AG04449 (cell line): Measurements from ENCODE around the gene RGS6.
"Not testable (repeated sequence)": the region's sequence is repeated elsewhere in the genome, so short reads cannot be mapped to it uniquely, and the experiment has no call there.

Experiments
- CTCF ChIA-PET: fragments of 350-600 bp; formaldehyde crosslinking; extraction: SDS; loops from one replicate; lab custom pipeline; 2021; ENCODE audit warnings: antibody characterized with exemption; lab: Yijun Ruan, JAX
- POLR2A ChIA-PET: fragments of 400-600, 350-600 bp; formaldehyde crosslinking; extraction: SDS; loops from one replicate; lab custom pipeline; 2020; ENCODE audit warnings: antibody characterized with exemption, inconsistent platforms; lab: Yijun Ruan, JAX
- DNase-seq: peaks from one replicate; pipeline ENCODE4 v3.0.0-alpha.2; 2010; ENCODE audit warnings: low read depth, low spot score
- H3K4me3 ChIP-seq: 2 replicates; pipeline ENCODE4 v1.5.1; 2011; ENCODE audit warnings: low read depth, mild to moderate bottlenecking, control low read depth, low read length
- TF ChIP-seq, protein P1 (sequence below): IDR thresholded peaks from one replicate; pipeline ENCODE4 v1.5.1; 2011; ENCODE audit warnings: mild to moderate bottlenecking, moderate library complexity, low read length, control low read depth, inconsistent platforms; ENCODE audit not compliant: insufficient read depth; ENCODE audit errors: missing control alignments

RGS6 gene

DNA sequence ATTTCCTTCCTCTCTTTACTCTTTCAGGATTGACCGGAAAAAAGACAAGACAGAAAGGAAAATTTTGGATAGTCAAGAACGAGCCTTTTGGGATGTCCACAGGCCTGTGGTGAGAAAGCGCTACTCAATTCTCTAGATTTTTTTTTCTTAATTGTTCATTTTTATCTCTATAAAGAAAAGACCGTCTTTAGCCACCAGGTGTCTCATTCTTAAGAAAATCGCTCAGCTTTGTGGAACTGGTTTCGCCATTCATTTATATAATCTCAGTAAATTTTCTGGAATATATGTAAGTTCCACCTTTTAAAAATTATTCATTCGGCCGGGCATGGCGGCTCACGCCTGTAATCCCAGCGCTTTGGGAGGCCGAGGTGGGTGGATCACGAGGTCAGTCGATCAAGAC, 540.6 kb downstream of the RGS6 start:
- no peak overlapping the region for H3K4me3 ChIP-seq
- ChIA-PET CTCF (interaction anchor here (1.0 to 1.4 kb wide), 3 partner anchors 16 to 476 kb away, joined by 3 to 5 read pairs (median 3); no protein-coding TSS in a partner anchor), POLR2A (no interaction called here)
- TF ChIP-seq, protein P1, sequence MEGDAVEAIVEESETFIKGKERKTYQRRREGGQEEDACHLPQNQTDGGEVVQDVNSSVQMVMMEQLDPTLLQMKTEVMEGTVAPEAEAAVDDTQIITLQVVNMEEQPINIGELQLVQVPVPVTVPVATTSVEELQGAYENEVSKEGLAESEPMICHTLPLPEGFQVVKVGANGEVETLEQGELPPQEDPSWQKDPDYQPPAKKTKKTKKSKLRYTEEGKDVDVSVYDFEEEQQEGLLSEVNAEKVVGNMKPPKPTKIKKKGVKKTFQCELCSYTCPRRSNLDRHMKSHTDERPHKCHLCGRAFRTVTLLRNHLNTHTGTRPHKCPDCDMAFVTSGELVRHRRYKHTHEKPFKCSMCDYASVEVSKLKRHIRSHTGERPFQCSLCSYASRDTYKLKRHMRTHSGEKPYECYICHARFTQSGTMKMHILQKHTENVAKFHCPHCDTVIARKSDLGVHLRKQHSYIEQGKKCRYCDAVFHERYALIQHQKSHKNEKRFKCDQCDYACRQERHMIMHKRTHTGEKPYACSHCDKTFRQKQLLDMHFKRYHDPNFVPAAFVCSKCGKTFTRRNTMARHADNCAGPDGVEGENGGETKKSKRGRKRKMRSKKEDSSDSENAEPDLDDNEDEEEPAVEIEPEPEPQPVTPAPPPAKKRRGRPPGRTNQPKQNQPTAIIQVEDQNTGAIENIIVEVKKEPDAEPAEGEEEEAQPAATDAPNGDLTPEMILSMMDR: no peak
- DNase-seq: no peak

DNA sequence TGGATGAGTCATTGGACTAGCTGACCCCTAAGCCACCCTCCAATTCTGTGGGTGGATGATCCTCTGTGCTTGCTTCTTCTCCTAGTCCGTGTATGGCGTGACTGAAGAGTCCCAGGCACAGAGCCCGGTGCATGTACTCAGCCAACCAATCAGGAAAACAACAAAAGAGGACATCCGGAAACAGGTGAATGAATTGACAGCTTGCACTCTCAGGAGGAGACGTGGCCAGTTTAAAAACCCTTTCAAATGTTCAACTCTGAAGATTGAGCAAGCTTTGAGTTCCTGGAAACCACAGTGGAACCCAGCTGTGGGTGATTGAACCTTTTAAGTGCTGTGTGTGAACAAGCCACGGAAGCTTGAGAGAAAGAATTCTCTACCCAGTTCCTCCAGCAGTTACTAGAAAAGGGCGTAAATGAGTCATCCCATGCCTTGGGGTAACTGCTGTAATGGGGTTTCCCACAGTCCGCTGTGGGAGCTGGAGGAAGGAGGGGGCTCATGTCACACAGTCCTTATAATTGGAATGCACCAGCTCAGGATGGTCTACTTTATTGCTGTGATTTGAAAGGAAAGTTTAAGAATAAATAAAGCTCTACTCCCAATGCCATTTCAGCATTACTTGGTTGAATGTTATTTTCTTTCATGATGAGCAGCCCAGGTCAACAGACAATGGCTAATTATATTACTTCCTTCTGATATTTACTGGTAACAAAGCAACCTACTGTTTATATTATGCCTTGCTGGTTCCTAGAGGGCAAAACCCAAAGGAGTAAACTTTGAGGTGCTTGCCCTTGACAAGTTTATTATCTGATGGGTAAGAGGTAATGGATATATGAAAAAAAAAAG, 544.6 kb downstream of the RGS6 start:
- H3K4me3 ChIP-seq: no peak overlapping the region
- peak; percentile 71 for DNase-seq
- TF ChIP-seq, protein P1: no peak
- ChIA-PET POLR2A (no interaction called here), CTCF (interaction anchor here (1.5 kb wide), 2 partner anchors 471 to 472 kb away, joined by 3 read pairs; no protein-coding TSS in a partner anchor)

DNA sequence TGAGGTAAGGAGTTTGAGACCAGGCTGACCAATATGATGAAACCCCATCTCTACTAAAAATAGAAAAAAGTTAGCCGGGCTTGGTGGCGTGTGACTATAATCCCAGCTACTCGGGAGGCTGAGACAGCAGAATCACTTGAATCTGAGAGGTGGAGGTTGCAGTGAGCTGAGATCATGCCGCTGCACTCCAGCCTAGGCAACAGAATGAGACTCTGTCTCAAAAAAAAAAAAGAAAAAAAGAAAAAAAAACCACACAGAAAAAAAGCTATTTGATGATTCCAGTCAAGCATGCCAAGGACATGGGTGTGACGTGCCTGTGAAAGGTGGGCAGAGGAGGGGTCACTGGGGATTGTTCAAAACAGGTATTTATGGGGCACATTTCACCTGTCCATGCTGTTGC, 545.3 kb downstream of the RGS6 start:
- POLR2A ChIA-PET, DNase-seq, H3K4me3 ChIP-seq: not testable (repeated sequence)
- CTCF ChIA-PET: interaction anchor here (1.5 kb wide), 1 partner anchor 470 kb away, joined by 3 read pairs; no protein-coding TSS in a partner anchor

DNA sequence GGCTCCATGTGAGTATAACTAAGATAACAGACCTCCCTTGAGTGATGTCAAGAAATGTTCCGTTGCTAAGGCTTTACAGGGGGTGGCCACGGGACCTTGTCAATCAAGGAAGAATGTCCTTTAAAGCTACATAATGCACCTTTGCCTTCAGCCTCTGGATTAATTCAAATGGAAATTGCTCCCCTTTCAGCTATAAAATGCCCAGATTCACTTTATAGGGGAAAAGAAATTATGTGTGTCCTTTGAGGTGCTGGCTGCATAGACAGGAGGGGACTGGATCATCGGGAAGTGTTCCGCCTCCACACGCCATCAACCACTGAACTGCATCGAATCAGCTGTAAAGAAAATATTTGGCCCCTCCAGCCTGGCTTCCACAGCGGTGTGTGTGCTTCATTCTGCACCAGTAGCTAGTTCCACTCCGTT, 546.3 kb downstream of the RGS6 start:
- ChIA-PET POLR2A (no interaction called here), CTCF (interaction anchor here (1.0 to 1.5 kb wide), 2 partner anchors 36 to 469 kb away, joined by 3 read pairs; no protein-coding TSS in a partner anchor)
- no peak overlapping the region for H3K4me3 ChIP-seq
- TF ChIP-seq, protein P1: no peak
- DNase-seq: no peak

DNA sequence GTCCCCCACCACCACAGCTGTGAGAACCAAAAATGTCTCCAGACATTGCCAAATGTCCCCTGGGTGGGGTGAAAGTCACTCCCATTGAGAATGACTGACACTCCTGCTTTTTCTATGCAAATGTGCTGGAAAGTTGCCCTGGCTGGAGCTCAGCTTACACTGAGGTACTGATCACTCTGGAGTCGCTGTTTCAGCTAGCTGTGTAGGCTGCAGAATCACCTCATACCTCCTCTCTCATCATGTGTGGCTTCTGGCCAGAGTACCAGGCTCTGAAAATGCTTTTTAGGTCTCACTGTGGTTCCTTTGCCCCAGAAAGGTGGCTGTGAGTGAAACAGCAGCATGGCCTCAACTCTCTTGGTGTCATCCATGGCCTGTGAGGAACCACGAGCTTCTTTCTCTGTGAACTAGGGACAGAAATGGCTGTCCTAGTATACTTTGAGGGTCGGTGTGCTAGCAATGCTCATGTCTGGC, 547.3 kb downstream of the RGS6 start:
- DNase-seq: no peak
- POLR2A ChIA-PET: no interaction called here
- H3K4me3 ChIP-seq: no peak overlapping the region
- TF ChIP-seq, protein P1: no peak
- CTCF ChIA-PET: no interaction called here

DNA sequence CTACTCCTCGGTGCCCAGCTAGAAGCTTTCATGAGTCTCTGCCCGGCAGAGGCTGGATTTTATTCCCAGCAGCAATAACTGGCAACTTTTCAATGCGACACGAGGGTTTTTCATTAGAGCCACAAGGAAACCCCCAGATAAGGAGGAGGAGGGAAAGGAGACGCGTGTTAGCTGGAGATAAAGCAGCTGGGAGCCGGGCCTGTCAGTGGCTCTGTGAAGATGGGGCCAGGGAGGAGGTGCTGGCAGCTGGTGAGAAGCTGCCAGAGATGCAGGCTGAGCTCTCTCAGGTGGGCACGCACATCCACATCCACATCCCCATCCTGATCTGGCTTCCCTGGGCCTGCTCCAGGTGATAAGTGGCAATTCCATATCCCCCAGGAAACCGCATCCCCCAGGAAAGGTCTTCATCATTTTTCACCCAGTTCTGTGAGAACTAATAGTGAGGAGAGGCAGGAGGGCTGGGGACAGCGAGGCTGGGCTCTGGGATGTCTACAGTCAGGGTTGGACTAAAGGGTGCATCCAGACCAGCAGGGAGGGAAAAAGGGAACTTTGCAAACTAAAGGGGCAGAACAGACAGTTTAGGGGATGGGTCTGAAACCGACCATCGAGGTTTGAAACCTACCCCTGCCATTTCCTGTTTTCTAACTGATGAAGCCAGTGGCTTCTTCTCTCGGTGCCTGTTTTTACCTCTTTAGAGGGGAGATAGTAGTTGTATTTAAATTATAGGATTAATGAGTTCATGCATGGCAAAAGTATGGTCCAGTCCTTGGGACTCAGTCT, 548.4 kb downstream of the RGS6 start:
- ChIA-PET CTCF (no interaction called here), POLR2A (no interaction called here)
- no peak for DNase-seq
- no peak overlapping the region for H3K4me3 ChIP-seq
- TF ChIP-seq, protein P1: no peak
